ENCODE measurements around the gene SLC35G4.
A peak's percentile ranks its signal among the peaks of the same experiment; 100 is the strongest.
"Not testable (repeated sequence)": the region's sequence is repeated elsewhere in the genome, so short reads cannot be mapped to it uniquely, and the experiment has no call there.

The SLC35G4 gene

DNA sequence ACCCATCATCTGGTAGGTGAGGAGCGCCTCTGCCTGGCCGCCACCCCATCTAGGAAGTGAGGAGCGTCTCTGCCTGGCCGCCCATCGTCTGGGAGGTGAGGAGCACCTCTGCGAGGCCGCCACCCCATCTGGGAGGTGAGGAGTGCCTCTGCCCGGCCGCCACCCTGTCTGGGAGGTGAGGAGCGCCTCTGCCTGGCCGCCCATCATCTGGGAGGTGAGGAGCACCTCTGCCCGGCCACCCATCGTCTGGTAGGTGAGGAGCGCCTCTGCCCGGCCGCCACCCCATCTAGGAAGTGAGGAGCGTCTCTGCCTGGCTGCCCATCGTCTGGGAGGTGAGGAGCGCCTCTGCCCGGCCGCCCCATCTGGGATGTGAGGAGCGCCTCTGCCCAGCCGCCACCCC is 4.2 kb downstream of the SLC35G4 start:
- DNase-seq, result not testable (repeated sequence)

DNA sequence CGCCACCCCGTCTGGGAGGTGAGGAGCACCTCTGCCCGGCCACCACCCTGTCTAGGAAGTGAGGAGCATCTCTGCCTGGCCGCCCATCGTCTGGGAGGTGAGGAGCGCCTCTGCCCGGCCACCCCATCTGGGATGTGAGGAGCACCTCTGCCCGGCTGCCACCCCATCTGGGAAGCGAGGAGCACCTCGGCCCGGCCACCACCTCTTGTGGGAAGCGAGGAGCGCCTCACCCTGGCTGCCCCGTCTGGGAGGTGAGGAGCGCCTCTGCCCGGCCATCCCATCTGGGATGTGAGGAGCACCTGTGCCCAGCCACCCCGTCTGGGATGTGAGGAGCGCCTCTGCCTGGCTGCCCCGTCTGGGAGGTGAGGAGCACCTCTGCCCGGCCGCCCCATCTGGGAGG is 4.6 kb downstream of the SLC35G4 start:
- DNase-seq, result not testable (repeated sequence)

DNA sequence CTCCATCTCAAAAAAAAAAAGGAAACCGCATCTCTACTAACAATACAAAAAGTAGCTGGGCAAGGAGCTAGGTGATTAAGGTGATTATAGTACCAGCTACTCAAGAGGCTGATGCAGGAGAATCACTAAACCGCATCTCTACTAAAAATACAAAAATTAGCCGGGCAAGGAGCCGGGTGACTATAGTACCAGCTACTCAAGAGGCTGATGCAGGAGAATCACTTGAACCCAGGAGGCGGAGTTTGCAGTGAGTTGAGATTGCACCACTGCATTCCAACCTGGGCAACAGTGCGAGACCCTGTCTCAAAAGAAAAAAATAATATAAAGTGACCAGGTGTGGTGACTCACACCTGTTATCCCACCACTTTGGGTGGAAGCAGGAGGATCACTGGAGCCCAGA is 5.6 kb downstream of the SLC35G4 start:
- not testable (repeated sequence) for DNase-seq

DNA sequence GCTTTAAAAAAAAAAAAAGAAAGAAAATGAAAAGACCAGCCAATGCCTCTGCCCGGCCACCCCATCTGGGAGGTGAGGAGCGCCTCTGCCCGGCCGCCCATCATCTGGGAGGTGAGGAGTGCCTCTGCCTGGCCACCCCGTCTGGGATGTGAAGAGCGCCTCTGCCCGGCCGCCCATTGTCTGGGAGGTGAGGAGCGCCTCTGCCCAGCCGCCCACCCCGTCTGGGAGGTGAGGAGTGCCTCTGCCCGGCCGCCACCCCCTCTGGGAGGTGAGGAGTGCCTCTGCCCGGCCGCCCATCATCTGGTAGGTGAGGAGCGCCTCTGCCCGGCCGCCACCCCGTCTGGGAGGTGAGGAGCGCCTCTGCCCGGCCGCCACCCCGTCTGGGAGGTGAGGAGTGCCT is 37.9 kb downstream of the SLC35G4 start:
- DNase-seq, result not testable (repeated sequence)

DNA sequence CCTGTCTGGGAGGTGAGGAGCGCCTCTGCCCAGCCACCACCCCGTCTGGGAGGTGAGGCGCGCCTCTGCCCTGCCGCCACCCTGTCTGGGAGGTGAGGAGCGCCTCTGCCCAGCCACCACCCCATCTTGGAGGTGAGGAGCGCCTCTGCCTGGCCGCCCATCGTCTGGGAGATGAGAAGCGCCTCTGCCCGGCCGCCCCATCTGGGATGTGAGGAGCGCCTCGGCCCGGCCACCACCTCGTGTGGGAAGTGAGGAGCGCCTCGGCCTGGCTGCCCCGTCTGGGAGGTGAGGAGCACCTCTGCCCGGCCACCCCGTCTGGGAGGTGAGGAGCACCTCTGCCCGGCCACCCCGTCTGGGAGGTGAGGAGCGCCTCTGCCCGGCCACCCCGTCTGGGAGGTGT is 38.4 kb downstream of the SLC35G4 start:
- DNase-seq, result not testable (repeated sequence)

DNA sequence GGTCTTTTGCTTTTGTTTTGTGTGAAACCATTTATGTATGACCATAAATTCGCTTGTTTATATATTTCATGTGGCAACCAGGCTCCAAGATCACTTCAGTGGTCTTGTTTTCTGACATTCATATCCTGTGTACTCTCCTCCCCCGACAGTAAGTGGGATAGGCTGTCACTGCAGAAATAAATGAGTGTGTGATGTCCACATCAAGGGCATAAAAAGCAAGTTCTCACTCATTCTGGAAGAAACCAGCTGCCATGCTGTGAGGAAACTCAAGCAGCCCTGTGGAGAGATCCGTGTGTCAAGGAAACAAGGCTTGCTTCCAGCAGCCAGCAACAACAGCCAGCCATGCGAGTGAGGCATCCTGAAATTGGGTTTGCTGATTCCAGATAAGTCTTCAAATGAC is 40.4 kb downstream of the SLC35G4 start:
- DNase-seq, result no peak

DNA sequence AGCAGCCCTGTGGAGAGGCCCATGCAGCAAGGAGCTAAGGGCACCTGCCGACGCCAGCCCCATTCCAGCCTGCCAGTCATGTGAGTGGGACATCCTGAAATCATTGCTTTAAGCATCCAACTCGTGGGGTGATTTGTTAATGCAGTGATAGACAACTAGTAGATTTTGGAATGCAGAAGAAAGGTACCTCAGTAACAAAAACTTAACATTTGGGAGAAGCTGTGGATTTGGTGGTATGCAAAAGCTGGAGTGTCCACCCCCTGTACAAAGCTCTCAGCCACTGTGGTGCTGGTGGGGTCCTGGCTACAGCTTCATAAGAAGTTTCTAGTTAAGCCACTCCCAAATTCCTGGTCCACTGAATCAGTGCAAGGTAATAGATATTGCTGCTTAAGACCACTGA is 42.5 kb downstream of the SLC35G4 start:
- DNase-seq, result no peak

DNA sequence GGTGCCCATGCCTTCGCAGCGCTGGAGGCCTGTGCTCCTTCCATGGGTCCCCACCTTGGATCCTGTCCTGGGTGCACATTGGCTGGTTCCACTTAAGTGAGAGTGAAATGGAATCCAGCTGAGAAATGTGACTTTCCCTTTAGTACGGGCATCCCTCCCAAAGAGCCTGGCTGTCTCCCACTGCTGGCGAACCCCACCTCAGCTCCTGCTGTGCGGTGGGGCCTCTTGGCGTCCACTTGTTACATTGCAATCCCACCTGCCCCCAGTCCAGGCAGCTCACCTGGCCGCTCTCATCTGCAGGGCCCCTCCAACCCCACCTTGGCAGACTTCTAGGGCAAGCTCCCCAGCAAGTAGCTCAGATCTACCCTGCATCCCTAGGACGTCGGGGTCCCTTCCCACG is 44.1 kb downstream of the SLC35G4 start:
- DNase-seq, result no peak

DNA sequence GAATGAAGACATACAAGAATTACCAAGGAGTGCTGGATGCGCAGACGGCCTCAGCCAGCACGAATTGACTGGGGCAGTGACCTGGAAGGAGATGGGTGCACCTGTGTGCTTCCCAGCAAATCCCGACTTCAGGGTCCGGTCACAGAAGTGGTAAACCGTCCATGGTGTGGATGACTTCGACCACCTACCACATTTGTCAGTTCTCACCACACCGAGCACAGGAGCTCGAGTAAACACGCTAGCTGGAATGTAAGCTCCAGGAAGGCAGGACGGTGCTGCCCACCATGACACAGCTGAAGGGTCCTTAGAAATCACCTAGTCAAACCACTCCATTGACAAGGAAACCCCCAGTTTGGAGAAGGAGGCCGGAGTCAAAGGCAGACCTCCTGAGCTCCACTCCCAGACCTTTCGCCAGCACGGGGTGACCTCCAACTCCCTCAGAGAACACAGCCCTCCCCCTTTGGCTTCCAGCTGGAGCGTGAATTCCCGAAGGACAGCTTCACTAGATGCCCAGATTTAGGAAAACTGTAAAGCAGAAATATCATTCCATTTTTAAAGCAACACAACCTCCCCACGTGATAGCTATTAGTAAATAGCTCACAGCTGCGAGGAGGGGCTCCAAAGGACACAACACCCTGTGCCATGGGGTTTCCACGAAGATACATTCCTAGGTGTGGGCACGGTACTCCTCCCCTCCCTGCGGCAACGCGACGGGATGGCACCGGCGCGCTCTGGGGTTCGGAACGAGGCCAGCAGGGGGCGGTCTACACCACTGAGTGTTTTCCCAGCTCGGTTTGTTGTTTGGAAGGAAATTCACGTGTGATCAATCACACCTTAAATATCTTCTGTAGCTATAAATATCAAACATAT is 45.6 kb downstream of the SLC35G4 start:
- peak in 32 of 51 donors; percentile 2 to 67 (median 18) for DNase-seq

DNA sequence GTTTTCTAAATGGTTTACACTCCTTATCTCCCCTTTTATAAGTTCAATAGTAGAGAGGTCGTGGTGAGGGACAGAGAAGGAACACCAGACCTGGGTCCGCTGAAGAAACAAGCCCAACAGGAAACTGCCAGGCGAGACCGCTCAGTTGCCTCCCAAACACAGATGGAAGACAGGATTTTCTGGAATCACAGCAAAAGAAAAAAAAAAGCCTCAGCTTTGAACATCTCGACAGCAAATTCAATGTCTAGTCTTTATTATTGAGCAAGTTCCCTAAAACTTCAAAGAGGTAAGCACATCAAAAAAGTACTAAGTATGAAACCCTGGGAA is 46.2 kb downstream of the SLC35G4 start:
- no peak for DNase-seq

DNA sequence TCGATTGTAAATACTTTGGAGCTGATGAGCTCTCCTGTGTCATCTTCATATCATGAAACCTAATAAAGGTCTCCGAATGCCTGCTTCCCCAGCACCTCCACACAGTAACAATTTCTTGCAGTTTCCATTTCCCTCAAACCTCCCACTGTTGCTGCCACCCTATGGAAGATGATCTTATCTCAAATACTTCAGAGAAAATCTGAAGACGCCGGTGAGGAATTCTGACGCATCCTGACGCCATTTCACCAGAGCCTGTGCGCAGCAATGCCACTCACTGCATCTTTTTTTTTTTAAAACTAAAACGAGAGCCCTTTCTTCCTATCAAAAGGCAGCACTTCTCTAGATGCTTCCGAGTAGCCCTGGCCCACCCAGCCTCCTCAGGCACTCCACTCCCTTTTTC is 47.8 kb downstream of the SLC35G4 start:
- DNase-seq, result no peak

DNA sequence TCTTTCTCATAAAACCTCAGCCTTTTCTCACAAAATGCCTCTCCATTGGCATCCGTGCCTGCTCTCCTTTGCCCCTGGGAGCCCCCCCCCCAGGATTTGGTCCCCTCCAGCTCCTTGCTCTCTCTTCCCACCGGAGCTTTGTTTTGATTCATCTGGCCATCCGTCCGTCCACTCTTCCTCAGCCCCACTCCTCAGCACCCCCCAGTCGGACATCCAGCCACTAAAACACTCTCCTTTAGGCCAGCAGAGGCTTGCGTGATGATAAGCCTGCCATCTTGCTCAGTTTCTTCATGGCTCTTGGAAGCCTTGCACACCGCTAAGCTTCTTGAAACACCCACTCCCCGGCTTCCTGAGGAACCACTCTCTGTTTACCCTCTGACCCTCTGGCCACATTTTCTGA is 48.2 kb downstream of the SLC35G4 start:
- DNase-seq, result no peak

DNA sequence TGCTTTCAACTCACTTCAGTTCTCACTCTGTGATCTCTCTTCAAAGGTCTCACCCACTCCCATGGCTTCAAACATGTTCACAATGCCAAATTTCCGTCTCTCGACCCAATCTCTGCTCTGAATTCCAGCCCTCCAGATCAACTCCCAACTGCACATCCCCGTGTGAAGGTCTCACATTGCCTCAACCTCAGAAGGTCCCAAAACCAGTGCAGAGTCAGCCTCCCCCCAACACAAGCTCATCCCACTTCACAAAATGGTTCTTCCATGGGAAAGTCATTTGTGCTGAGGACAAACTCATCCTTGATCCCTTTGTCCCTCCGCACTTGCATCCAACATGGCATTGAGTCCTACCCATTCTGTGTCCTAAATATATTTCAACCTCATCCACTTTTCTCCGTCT is 48.6 kb downstream of the SLC35G4 start:
- DNase-seq, result no peak

DNA sequence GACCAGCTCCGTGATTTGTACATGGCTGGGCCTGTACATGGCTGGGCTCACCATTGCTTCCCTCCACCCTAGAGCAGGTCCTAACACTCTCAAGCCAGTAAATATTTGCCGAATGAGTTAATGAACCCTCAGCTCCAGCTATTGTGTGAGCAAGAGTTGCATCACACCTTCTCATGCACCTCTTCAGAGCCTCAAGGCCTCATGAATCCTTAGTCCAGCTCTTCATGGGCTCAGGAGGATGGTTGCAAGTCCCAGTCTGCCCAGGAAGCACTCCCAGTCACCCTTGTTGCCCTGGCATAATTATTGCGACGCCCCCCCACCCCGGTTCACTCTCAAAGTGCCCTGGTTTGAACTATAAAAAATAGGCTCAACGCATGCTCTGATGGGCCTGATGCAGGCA is 49.6 kb downstream of the SLC35G4 start:
- no peak for DNase-seq
